MM.1S (cell line): ENCODE results near the gene SPDYE2B.
"Not testable (repeated sequence)": the region's sequence is repeated elsewhere in the genome, so short reads cannot be mapped to it uniquely, and the experiment has no call there.

Experiments used
- EZH2 ChIP-seq: fragments of 300-600 bp; sonication (generic); optimal IDR thresholded peaks from 2 replicates; pipeline ENCODE3; 2017; ENCODE audit warnings: low read depth, mild to moderate bottlenecking, antibody characterized with exemption, low read length, mixed read lengths
- TF ChIP-seq, protein P1 (sequence below): fragments of 300-600 bp; sonication (generic); IDR thresholded peaks from 2 replicates; pipeline ENCODE4 v1.5.1; 2016; ENCODE audit warnings: antibody characterized with exemption, low read length, mixed read lengths

DNA sequence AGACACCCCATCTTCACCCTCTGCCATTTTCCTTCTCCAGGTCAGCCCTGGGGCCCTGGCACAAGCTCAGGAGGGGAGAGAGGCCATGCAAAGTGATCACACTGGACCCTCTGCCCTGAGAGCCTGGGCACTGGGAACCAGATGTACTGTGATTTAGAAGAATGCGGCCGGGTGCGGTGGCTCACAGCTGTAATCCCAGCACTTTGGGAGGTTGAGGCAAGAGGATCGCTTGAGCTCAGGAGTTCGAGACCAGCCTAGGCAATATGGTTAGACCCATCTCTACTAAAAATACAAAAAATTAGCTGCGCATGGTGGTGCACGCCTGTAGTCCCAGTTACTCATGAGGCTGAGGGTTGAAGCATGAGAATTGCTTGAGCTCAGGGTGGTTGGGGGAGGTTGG lies 2.3 kb upstream of the SPDYE2B start:
- TF ChIP-seq, protein P1, sequence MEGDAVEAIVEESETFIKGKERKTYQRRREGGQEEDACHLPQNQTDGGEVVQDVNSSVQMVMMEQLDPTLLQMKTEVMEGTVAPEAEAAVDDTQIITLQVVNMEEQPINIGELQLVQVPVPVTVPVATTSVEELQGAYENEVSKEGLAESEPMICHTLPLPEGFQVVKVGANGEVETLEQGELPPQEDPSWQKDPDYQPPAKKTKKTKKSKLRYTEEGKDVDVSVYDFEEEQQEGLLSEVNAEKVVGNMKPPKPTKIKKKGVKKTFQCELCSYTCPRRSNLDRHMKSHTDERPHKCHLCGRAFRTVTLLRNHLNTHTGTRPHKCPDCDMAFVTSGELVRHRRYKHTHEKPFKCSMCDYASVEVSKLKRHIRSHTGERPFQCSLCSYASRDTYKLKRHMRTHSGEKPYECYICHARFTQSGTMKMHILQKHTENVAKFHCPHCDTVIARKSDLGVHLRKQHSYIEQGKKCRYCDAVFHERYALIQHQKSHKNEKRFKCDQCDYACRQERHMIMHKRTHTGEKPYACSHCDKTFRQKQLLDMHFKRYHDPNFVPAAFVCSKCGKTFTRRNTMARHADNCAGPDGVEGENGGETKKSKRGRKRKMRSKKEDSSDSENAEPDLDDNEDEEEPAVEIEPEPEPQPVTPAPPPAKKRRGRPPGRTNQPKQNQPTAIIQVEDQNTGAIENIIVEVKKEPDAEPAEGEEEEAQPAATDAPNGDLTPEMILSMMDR, result not testable (repeated sequence)
- TF ChIP-seq EZH2, result not testable (repeated sequence)
